Activated CD8-positive, alpha-beta memory T cell treated with anti-CD3 and anti-CD28 coated beads for 48 hours (primary cell): ENCODE data around the gene PHLDA2.
"Not testable (repeated sequence)": the region's sequence is repeated elsewhere in the genome, so short reads cannot be mapped to it uniquely, and the experiment has no call there.

Experiments
- DNase-seq, 3 experiments: peaks; one replicate each; pipeline ENCODE4 v3.0.0-alpha.2; 2020; ENCODE audit warnings: low read depth in 2 of 3, low spot score in 2 of 3

Gene PHLDA2

GRCh38 chr11:2915473-2915872 is 13.7 kb downstream of the PHLDA2 start:
- no peak for DNase-seq

GRCh38 chr11:2914455-2915195 is 14.6 kb downstream of the PHLDA2 start:
- no peak for DNase-seq

DNA sequence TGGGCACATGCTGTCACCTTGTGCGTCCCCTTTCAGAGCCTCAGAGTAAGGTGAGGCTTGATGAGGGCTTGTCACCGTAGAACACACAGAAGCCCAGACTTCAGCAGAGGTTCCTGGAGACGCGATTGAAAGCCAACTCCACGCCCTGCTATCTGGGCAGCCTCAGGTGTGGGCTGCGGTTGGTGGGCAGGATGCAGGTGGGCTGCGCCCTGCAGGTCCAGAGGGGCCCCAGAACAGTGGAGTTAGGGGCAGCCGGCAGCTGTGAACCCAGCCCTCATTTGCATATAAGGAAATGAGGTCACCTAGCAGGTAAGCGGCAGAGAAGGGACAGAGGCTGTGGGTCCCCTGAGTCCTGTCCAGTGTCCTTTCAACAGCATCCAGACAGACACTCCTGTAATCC is 15.4 kb downstream of the PHLDA2 start:
- no peak for DNase-seq

- DNase-seq = no peak
Measured at GRCh38 chr11:2913019-2913431, 16.2 kb downstream of the PHLDA2 start.

GRCh38 chr11:2912498-2912897 is 16.7 kb downstream of the PHLDA2 start:
- no peak for DNase-seq

DNA sequence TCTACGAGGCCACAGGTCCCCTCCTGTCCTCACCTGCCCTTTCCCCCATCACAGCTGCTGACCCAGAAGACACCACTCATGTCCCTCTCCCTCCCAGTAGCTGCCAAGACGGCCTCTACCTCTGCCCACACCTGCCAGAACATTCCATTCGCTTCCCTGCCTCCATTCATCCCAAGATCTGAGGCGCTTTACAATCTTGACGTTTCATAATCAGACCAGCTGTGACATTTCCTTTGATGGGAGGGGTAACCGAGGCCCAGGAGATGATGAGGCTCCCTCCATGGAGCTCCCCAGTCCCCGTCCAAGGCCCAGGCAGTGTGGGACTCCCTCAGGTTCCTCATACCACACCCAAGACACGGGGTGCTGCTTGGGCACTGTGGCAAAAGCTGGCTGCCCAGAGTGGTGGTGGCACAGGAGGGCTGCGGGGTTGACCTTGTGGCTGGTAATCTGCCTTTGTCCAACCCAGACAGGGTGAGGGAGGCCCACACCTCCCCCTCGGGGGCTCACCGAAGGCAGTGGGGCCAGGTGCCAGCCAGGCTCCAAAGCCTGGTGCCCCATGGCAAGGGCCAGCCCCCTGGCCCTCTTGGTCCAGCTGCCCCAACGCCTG is 17.3 kb downstream of the PHLDA2 start:
- no peak for DNase-seq

GRCh38 chr11:2911088-2911784 is 18.0 kb downstream of the PHLDA2 start:
- no peak for DNase-seq

DNA sequence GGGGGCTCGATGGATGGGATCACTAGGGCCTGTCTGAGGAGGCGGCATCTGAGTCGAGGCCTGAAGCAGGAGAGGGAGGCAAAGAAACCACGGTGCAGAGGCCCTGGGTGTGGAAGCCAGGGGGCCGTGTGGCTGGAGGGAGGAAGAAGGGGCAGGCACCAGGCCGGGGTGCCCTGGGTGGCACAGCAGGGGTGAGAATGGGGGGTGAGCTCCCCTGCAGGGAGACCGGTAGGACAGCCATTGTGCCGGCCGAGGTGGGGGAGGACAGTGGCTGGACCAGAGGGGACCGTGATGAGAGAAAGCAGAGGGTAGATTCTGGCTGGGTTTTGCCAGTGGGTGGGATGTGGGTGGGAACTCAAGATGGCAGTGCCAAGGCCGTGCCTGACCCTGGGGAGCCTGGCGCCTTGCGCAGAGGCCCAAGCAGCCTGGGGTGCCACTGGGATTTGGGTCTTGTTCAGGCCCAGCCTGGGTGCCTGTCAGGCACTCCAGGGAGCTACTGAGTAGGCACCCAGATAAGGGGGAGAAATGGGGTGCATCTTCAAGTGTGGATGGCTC is 18.7 kb downstream of the PHLDA2 start:
- DNase-seq = no peak

GRCh38 chr11:2909133-2909902 is 19.9 kb downstream of the PHLDA2 start:
- DNase-seq = no peak

DNA sequence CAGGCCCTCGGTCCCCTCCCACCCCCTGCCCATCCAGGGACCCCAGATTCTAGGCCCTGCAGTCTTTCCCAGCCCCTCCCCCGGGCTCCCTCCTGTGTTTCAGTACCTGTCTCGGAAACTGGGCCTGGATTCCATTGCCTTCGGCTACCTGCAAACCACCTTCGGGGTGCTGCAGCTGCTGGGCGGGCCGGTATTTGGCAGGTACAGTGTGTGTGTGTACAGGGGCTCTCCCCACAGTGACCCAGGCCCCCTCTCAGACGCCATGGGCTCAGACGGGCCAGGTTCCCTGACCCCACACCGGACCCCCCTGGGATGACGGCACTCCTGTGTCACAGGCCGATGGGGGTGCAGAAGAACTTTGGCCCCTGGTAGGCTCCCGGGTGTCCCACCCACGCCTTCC is 21.1 kb downstream of the PHLDA2 start:
- DNase-seq = no peak

GRCh38 chr11:2905299-2905698 is 23.9 kb downstream of the PHLDA2 start:
- DNase-seq = not testable (repeated sequence)

- no peak for DNase-seq
Measured at GRCh38 chr11:2904153-2905052, 24.8 kb downstream of the PHLDA2 start.

GRCh38 chr11:2903672-2904011 is 25.6 kb downstream of the PHLDA2 start:
- DNase-seq = no peak

GRCh38 chr11:2902784-2903671 is 26.2 kb downstream of the PHLDA2 start:
- DNase-seq = no peak

GRCh38 chr11:2901854-2902783 is 27.1 kb downstream of the PHLDA2 start:
- peak; percentile 83 to 86 (median 83) for DNase-seq

- no peak for DNase-seq
Measured at GRCh38 chr11:2901196-2901796, 27.9 kb downstream of the PHLDA2 start.

DNA sequence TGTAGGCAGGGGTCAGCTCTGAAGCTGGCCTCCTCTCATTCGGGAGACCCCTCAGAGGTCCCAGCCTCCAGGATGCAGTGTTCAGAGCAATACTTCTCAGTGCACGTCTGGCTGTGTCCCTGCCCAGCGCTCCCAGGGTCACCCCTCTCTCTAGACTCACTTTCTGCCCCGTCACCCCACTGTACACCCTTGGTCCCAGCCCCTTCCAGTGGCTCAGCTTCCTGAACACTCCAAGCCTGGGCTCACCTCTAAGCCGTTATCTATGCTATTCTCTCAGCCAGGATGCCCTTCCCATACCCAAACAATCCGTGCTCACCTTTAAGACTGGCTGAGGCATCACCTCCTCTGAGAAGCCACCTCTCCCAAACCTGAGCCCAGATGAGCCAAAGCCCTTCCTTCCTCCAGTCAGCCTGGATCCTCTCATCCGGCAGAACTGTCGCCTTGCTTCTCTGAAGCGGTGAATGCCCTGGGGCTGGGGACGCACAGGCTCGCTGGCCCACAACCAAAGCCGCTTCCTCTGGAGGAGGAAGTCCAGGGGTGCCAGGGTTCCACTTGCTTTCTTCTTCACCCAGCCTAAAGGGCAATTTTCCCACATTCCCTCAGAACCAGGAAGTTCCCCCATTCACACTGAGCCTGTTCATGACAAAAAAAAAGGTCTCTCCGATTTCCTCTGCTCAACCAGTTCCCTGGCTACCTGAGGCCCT is 30.0 kb downstream of the PHLDA2 start:
- no peak for DNase-seq
